ELR (cell line): ENCODE measurements around the gene NECAB3.
A peak's percentile ranks its signal among the peaks of the same experiment; 100 is the strongest.
"Not testable (repeated sequence)": the region's sequence is repeated elsewhere in the genome, so short reads cannot be mapped to it uniquely, and the experiment has no call there.

Experiments
- DNase-seq: peaks from one replicate; pipeline ENCODE4 v3.0.0-alpha.2; 2015; ENCODE audit warnings: low read depth

The NECAB3 gene, protein sequence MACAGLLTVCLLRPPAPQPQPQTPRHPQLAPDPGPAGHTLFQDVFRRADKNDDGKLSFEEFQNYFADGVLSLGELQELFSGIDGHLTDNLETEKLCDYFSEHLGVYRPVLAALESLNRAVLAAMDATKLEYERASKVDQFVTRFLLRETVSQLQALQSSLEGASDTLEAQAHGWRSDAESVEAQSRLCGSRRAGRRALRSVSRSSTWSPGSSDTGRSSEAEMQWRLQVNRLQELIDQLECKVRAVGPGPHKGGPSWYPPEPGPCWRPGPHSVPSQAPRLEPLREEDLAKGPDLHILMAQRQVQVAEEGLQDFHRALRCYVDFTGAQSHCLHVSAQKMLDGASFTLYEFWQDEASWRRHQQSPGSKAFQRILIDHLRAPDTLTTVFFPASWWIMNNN

DNA sequence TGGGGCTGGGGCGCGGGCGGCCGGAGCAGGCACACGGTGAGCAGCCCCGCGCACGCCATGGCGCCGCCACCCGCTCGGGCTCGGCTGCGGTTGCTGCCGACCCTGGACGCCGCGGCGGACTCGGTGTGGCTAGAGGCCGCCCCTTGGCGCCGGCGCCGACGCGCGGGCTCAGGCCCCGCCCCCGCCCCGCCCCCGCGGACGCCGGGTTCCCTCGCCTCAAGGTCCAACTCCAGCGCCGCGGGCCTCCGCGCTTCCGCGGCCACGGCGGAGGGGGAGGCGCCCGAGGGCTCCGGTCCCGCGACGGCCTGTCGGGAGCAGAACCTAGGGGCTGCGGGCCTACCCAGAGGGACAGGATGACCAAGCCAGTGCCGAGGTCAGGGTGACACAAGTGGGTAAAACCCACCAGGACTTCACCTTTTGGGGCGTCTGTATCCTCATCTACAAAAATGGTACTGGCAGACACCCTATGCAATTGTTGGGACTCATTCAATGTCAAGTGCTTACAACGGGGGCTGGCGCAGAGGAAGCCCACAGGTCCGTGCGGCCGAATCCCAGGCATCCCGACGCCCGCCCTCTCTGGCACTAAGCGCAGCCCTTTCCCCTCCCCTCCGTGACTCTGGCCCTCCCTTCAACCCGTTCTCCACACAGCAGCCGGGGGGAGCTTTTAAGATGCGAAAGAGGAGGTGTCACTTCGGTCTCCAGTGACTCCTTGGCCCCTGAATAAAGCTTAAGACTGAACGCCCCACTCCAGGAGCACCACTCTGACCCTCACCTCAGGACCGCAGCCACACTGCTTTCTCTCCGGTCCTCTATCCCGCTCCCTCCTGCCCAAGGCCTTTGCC lies at the start of gene NECAB3:
Gene NECAB3, minus strand, starts transcription at position 135 of the 842 bp plus-strand sequence. Its CDS starts 76 bp downstream, at position 59.
- DNase-seq: peak; percentile 84

DNA sequence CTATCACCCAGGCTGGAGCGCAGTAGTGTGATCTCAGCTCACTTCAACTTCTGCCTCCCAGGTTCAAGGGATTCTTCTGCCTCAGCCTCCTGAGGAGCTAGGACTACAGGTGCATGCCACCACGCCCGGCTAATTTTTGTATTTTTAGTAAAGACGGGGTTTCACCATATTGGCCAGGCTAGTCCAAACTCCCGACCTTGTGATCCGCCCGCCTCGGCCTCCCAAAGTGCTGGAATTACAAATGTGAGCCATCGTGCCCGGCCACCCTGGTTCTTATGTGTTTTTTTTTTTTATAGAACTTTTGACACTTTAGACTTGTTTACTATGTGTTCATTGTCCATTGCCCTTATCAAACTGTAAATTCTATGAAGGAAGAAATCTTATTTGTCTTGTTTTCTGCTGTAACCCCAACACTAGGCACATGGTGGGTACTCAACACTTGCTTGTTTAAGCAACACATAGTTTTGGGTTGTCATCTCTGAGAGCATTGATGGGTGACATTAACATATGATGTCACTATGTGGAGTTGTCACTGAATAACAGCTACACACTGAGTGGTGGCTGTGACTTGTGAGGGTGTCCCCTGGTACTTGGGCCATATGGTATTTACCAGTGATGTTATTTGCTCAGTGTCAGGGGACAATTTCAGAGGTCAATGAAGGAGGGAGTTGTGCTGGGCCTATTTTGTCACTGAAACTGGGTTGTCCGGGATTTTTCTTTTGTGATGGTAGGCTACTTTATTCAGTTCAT lies 47.3 kb upstream of the NECAB3 start:
- DNase-seq: no peak

DNA sequence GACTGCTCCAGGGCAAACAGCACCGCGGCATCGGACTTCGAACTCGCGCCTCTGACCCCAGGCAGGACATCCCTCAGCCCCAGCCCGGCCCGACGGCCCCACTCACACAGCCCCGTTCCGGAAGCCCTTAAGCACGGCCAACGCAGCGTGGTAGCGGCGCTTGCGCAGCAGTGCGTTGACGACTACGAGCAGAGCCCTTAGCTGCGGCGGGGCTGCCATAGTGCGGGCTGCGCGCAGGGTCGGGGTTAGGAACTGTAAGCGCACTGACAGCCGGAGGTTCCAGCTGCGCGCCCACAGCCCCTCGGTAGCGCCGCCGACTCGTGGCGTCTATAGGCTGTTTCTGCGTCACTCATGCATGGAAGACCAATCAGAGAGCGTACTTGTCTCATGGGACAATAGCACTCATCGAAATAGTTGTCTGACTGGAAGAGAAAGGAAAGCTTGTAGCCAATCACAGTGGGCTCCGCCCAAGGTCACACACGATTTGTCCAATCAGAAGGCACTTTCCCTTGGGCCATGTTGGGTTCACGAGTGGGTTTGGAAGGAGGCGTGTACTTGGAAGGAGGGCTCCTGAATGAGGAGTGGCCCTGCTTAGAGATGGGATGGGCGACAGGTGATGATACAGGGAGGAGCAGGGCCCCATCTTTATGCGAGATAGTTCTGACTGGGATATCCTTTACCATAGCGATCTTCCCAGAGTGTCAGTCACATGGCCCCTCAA lies 45.9 kb upstream of the NECAB3 start, which contains the start of gene PXMP4:
Gene PXMP4, minus strand, starts transcription at position 322 of the 721 bp plus-strand sequence. Its CDS starts 103 bp downstream, at position 219.
- peak; percentile 99 for DNase-seq

DNA sequence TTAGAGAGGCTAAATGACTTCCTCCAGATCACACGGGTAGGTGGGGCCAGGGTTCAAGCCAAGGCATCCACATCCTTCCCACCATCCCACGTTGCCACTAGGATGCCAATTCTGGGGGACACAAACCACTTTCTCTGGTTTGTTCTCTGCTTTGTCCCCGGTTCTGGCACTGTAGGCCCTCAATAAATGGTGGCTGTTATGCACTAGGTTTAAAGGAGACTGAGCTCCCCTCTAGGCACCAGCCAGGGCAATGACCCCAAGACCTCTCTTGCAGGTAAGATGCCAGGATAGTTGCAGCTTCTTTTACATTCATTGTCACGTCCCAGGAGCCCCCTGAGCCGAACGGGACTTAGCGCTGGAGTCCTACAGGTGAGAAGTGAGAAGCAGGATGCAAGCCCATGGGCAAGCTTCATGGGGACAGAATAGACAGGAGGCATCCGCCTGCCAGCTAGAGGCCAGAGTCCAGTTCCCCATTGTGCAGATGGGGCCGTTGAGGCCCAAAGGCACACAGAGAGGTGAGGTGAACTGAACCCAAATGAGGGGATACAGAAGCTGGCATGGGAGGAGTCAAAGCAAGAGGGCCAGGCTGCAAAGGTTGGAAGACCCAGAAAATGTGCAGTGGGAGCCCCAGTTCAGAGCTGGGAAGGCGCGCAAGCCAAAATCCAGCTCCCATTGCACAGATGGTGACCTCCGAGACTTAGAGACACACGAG lies 45.2 kb upstream of the NECAB3 start:
- peak; percentile 22 for DNase-seq

DNA sequence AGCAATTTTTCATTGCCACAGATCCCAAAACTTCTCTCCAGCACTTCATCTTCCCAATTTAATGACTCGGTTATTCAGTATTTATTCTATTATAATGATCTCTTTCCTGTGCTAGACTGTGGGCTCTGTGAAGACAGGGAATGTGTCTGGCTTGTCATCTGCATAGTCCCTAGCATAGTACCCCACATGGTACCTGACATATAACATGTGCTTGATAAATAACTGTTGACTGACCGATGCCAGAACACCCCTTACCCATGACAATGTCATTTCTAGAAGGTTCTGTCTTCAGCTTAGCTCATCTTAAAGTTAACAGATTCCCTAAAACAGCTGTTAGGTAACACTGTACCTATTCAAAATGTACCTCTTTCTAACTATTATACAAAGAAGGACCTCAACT lies 42.3 kb upstream of the NECAB3 start:
- no peak for DNase-seq

DNA sequence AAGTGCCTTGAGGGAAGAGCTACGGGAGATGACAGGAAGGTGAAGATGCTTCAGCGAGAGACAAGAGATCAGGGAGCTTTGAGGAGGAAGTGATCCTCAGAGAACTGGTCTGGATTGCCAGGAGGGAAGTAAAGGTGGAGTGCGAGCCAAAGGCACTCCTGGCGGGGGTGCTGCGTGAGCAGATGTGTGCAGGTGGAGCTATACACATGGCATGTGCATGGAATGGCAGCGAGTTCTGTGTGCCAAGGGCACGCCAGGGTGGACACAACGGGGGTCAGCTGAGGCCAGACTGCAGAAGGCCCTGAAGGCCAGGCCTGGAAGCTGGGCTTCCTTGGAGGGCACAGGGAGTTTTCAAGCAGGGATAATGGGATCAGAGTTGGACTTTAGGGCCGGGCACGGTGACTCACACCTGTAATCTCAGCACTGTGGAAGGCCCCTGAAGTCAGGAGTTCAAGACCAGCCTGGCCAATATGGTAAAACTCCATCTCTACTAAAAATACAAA lies 39.7 kb upstream of the NECAB3 start:
- no peak for DNase-seq

DNA sequence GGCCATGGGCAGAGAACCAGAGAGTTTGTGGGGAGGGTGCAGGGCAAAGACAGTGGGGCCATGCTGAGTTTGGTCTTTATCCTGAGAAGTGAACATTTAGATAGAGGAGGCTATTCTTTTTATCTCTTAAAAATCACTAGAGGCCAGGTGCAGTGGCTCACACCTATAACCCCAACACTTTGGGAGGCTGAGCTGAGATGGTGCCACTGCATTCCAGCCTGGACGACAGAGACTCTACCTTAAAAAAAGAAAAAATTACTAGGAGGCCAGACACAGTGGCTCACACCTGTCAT lies 37.2 kb upstream of the NECAB3 start:
- no peak for DNase-seq

DNA sequence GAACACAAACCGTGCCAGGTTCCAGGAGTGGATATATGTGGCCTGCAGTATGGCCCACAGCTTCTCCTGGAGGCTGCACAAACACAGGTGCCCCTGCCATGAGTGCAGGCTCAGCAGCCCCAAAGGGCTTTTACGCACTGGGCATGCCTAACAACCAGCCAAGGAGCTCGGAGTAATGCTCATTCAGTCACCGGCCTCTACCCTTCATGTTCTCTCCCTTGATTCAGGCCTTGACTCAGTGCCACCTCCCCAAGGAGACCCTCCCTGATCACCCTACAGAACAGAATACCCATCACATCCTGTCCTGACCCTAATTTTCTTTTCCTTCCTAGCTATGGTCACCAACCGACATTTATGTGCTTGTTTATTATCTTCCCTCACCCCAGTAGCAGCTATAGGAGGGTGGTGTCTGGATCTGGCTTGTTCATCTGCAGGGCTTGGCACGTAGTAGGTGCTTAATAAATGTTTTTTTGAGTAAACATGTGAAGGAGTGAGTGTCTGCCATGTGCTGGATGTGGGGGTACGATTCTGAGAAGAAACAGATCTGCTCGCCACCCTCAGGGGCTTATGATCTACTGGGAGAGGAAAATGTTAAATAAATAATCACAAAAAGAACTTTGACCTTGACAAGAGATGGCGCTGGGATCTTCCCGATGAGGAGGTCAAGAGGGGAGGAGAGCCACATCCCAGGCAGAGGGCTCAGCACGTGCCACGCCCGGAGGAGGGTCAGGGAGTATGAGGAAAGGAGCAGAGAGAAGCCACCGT lies 36.6 kb upstream of the NECAB3 start:
- DNase-seq: no peak

DNA sequence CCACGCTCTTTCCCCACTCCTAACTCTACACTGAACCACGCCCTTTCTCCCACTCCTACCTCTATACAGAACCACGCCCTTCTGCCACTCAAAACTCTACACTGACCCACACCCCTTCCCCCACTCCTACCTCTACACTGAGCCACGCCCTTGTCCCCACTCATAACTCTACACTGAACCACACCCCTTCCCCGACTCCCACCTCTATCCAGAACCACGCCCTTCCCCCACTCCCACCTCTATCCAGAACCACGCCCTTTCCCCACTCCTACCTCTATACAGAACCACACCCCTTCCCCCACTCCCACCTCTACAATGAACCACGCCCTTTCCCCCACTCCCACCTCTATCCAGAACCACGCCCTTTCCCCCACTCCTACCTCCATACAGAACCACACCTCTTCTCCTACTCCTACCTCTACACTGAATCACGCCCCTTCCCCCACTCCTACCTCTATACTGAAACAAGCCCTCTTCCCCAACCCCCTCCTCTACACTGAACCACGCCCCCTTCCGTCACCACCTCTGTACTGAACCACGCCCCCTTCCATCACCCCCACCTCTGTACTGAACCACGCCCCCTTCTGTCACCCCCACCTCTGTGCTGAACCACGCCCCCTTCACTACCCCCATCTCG lies 35.8 kb upstream of the NECAB3 start:
- DNase-seq: no peak

DNA sequence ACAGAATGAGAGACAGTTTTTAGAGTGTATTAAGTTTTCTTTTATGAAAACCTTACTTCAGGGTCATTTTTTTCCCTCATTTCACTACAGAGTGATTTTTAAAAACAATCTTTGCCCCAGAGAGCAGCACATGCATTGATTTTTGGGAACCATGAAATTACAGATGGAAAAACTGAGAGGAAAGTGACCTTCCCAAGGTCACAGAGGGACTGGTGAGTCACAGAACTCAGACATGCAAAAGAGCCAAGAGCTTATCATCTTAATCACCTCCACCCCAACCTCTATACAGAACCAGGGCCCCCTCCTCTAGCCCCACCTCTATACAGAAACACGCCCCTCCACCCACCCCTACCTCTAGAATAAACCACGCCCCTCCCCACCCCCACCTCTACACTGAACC lies 35.2 kb upstream of the NECAB3 start:
- DNase-seq: peak; percentile 33

DNA sequence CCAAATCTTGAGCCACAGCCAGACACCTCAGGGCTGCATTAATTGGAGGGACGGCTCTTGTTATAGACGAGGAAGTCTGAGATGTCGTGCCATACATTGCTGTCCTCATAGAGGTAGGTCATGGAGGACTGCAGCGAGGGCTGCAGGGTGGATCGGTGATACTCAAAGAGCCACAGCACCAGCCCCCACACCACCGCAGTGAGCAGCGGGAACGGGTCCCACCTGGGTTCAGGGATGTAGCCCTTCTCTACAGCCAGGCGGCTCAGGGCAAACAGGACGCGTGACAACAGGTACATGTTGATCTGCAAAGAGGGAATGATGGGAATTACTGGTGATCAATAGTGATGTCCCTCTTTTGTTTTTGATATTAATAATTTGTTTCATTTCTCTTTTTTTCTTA lies 33.4 kb upstream of the NECAB3 start:
- DNase-seq: no peak

DNA sequence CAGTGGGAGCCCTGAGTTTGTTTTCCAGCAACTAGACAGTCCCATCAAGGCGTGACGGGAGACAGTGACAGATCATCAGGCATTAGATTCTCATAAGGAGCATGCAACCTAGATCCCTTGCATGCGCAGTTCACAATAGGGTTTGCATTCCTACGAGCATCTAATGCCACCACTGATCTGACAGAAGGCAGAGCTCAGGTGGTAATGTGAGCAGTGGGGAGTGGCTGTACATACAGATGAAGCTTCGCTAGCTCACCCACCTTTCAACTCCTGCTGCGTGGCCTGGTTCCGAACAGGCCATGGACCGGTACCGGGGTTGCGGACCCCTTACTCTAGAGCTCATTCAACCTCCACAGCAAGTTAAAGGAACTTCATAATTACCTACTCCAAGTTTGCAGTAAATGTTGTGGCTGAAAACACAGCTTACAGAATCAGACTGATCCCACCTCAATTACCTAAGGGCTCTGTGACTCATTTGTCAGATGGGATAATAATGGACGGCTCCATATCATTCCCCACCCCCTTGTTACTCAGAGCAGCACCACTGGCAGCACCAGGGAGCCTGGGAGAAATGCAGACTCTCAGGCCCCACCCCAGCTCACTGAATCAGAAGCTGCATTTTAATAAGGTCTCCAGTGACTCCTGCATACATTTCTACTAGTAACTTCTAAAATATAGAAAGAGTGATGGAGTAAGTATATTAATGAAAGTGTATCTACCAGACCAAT lies 30.1 kb upstream of the NECAB3 start:
- peak; percentile 30 for DNase-seq

DNA sequence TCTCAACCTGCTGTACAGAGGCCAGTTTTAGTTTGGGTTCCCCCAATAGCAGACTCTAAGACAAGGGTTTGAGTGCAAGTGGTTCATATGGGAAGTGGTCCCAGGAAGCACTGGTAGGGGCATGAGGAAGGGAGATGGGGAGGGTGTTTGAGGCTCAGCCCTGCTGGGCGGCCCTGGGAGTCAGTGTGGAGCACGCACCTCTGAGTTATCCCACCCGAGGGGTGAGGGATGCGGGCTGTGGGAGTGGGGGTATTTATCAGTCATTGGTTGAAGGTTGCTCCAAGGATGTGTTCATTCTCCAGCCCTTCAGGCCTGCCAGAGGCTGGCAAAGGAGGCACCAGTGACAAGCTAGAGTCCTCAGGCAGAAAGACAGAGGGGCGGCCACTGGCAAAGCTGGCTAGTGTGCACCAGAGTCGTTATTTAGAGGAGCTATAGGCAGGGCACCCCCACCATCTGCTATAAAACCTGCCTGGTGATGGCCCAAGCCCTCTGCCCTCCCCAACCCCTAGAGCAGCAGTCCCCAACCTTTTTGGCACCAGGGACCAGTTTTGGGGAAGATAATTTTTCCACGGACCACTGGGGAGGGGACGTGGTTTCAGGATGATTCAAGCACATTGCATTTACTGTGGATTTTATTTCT lies 29.4 kb upstream of the NECAB3 start:
- DNase-seq: no peak

DNA sequence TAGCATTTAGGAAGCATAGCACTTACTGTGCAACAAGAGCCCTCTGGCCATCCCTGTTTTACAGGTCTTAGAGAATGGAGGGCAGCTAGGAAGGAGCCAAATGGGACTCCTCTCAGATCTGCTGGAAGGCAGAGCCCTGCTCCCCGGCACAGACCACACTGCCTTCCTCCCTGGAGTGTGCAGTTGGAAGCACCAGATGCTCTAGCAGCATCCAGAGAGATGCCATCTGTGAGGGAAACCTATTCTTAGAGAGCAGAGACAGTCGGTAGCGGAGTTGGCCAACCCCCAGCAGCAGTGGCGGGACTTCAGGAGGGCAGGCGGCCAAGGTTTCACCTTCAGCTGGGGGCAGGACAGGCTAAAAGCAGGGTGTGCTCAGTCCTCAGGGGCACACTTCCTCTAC lies 28.6 kb upstream of the NECAB3 start:
- DNase-seq: no peak

DNA sequence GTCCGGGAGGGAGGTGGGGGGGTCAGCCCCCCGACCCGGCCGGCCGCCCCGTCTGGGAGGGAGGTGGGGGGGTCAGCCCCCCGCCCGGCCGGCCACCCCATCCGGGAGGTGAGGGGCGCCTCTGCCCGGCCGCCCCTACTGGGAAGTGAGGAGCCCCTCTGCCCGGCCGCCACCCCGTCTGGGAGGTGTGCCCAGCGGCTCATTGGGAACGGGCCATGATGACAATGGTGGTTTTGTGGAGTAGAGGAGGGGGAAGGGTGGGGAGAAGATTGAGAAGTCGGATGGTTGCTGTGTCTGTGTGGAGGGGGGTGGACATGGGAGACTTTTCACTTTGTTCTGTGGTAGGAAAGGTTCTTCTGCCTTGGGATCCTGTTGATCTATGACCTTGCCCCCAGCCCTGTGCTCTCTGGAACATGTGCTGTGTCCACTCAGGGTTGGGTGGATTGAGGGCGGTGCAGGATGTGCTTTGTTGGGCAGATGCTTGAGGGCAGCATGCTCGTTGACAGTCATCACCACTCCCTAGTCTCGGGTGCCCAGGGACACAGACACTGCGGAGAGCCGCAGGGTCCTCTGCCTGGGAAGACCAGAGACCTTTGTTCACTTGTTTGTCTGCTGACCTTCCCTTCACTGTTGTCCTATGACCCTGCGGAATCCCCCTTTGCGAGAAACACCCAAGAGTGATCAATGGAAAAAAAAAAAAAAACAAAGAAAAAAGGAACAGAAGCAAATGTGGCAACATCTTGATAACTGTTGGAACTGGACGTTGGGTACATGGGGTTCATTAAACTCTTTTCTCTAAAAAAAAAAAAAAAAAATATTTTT lies 27.6 kb upstream of the NECAB3 start:
- DNase-seq: no peak

DNA sequence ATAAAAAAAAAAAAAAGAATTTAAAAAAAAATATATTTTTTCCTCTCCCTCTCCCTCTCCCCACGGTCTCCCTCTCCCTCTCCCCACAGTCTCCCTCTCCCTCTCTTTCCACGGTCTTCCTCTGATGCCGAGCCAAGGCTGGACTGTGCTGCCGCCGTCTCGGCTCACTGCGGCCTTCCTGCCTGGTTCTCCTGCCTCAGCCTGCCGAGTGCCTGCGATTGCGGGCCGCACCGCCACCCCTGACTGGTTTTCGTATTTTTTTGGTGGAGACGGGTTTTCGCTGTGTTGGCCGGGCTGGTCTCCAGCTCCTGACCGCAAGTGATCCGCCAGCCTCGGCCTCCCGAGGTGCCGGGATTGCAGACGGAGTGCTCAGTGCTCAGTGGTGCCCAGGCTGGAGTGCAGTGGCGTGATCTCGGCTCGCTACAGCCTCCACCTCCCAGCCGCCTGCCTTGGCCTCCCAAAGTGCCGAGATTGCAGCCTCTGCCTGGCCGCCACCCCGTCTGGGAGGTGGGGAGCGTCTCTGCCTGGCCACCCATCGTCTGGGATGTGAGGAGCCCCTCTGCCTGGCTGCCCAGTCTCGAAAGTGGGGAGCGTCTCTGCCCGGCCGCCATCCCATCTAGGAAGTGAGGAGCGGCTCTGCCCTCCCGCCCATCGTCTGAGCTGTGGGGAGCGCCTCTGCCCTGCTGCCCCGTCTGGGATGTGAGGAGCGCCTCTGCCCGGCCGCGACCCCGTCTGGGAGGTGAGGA lies 26.6 kb upstream of the NECAB3 start:
- not testable (repeated sequence) for DNase-seq

DNA sequence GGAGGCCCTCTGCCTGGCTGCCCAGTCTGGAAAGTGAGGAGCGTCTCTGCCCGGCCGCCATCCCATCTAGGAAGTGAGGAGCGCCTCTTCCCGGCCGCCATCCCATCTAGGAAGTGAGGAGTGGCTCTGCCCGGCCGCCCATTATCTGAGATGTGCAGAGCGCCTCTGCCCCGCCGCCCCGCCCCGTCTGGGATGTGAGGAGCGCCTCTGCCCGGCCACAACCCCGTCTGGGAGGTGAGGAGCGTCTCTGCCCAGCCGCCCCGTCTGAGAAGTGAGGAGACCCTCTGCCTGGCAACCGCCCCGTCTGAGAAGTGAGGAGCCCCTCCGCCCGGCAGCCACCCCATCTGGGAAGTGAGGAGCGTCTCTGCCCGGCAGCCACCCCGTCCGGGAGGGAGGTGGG lies 24.7 kb upstream of the NECAB3 start:
- DNase-seq: not testable (repeated sequence)
